GM23248 (cell line): Measurements from ENCODE around the gene TIFAB. TPM values are rescaled to one million over a fixed set of nuclear protein-coding genes. Genes with fewer than 3 reads are reported as not detected.

ENCODE experiments used
- DNase-seq: peaks from one replicate; pipeline ENCODE4 v3.0.0-alpha.2; 2015
- H2AFZ ChIP-seq: fragments of 200-600 bp; sonication (generic); 2 replicates; pipeline ENCODE4 v1.6.1; 2016; ENCODE audit warnings: antibody characterized with exemption
- H3F3A ChIP-seq: fragments of 200-600 bp; sonication (generic); 2 replicates; pipeline ENCODE4 v1.6.1; 2016; ENCODE audit warnings: mild to moderate bottlenecking, antibody characterized with exemption, mixed run types; ENCODE audit not compliant: insufficient read depth
- H3K27ac ChIP-seq: fragments of 200-600 bp; sonication (generic); 2 replicates; pipeline ENCODE4 v1.5.1; 2016; ENCODE audit warnings: mild to moderate bottlenecking
- H3K27me3 ChIP-seq: fragments of 200-600 bp; sonication (generic); replicated peaks from 2 replicates; pipeline ENCODE4 v1.6.1; 2016; ENCODE audit warnings: mild to moderate bottlenecking; ENCODE audit not compliant: insufficient read depth
- H3K36me3 ChIP-seq: fragments of 200-600 bp; sonication (generic); 2 replicates; pipeline ENCODE4 v1.6.1; 2016; ENCODE audit warnings: low read depth, mild to moderate bottlenecking
- H3K4me1 ChIP-seq: fragments of 200-600 bp; sonication (generic); 2 replicates; pipeline ENCODE4 v1.6.1; 2016; ENCODE audit warnings: mild to moderate bottlenecking; ENCODE audit not compliant: insufficient read depth
- H3K4me2 ChIP-seq: fragments of 200-600 bp; sonication (generic); one replicate; pipeline ENCODE4 v1.6.1; 2016; ENCODE audit warnings: mild to moderate bottlenecking; ENCODE audit not compliant: unreplicated experiment
- H3K4me3 ChIP-seq: fragments of 200-600 bp; sonication (generic); 2 replicates; pipeline ENCODE4 v1.5.1; 2016; ENCODE audit warnings: mild to moderate bottlenecking
- H3K79me2 ChIP-seq: fragments of 200-600 bp; sonication (generic); 2 replicates; pipeline ENCODE4 v1.6.1; 2016; ENCODE audit warnings: mild to moderate bottlenecking; ENCODE audit not compliant: insufficient read depth
- H3K9ac ChIP-seq: fragments of 200-600 bp; sonication (generic); 2 replicates; pipeline ENCODE4 v1.6.1; 2016; ENCODE audit warnings: mild to moderate bottlenecking
- H3K9me2 ChIP-seq: fragments of 200-600 bp; sonication (generic); 2 replicates; pipeline ENCODE4 v1.6.1; 2016; ENCODE audit warnings: mixed run types, mild to moderate bottlenecking, moderate library complexity; ENCODE audit not compliant: insufficient read depth
- H3K9me3 ChIP-seq: fragments of 200-600 bp; sonication (generic); one replicate; pipeline ENCODE4 v1.6.1; 2017; ENCODE audit warnings: low read depth
- H4K20me1 ChIP-seq: fragments of 200-600 bp; sonication (generic); 2 replicates; pipeline ENCODE4 v1.6.0; 2016; ENCODE audit not compliant: insufficient read depth
- EZH2 ChIP-seq: fragments of 200-600 bp; sonication (generic); IDR thresholded peaks from 2 replicates; pipeline ENCODE4 v1.6.1; 2018; ENCODE audit warnings: antibody characterized with exemption, mild to moderate bottlenecking; ENCODE audit not compliant: insufficient read depth, poor library complexity, severe bottlenecking
- EZH2phosphoT487 ChIP-seq: fragments of 200-600 bp; sonication (generic); IDR thresholded peaks from 2 replicates; pipeline ENCODE4 v1.6.1; 2018; ENCODE audit warnings: antibody characterized with exemption, moderate library complexity, mild to moderate bottlenecking, low read depth; ENCODE audit not compliant: insufficient read depth
- WGBS, 2 experiments: methylation state at CpG; one replicate each; pipeline ENCODE4 v1.1.6; 2015 to 2017; ENCODE audit warnings: low lambda C conversion rate in 2 of 2, low coverage in 1 of 2; ENCODE audit errors: missing lambda C conversion rate in 2 of 2; 5-methylcytosine and 5-hydroxymethylcytosine counted together
- in situ Hi-C: fragments of 300-500 bp; cut with MboI; formaldehyde crosslinking; loops from 2 replicates; pipeline ENCODE4 v1.15.0; 2020
- polyA plus RNA-seq: library from polyadenylated mRNA; unstranded; fragments of >200 nt; fragmentation: Nextera tagmentation; extraction: Ambion mirVana; gene quantifications from 2 replicates; pipeline ENCODE4 v1.2.1, GENCODE V29; 2016
- total RNA-seq: library from RNA; depleted of rRNA; stranded (reverse); fragments of >200 nt; shearing (Covaris generic); gene quantifications from 2 replicates; pipeline ENCODE4 v1.2.3, GENCODE V29; 2014

Gene TIFAB
- total and polyA plus RNA-seq, 2 experiments from 2014 or later, result not detected

- H3K27me3 ChIP-seq, result no peaks in the 10 kb centered on the region
- no peak overlapping the region for H2AFZ ChIP-seq
- peaks cover 18% of the 10 kb centered on the region for H3K4me1 ChIP-seq
- no peaks in the 10 kb centered on the region for H3F3A ChIP-seq
- TF ChIP-seq EZH2phosphoT487, result no peak
- no peak for TF ChIP-seq EZH2
- no peak overlapping the region for H3K27ac ChIP-seq
- no peaks in the 10 kb centered on the region for H3K9me2 ChIP-seq
- no peaks in the 10 kb centered on the region for H3K36me3 ChIP-seq
- no peak overlapping the region for H3K4me3 ChIP-seq
- no peaks in the 10 kb centered on the region for H4K20me1 ChIP-seq
- in situ Hi-C loops, result no loop called here
- H3K79me2 ChIP-seq, result no peaks in the 10 kb centered on the region
- no peak for DNase-seq
- no peaks in the 10 kb centered on the region for H3K9me3 ChIP-seq
- no peak overlapping the region for H3K4me2 ChIP-seq
- WGBS, 2 experiments, result 90% methylated on average over 3 of the region's 3 CpGs
- H3K9ac ChIP-seq, result no peak overlapping the region
Observed at GRCh38 chr5:135454946-135455345, 2.8 kb upstream of the TIFAB start.

GRCh38 chr5:135453613-135454012 is 1.5 kb upstream of the TIFAB start:
- H2AFZ ChIP-seq, result no peak overlapping the region
- no peak overlapping the region for H3K27ac ChIP-seq
- no peak overlapping the region for H3K4me3 ChIP-seq
- no peaks in the 10 kb centered on the region for H3F3A ChIP-seq
- no peaks in the 10 kb centered on the region for H4K20me1 ChIP-seq
- DNase-seq, result no peak
- WGBS, 2 experiments, result 78 to 79% methylated on average over 4 of the region's 4 CpGs
- no peaks in the 10 kb centered on the region for H3K9me2 ChIP-seq
- H3K4me2 ChIP-seq, result no peak overlapping the region
- in situ Hi-C loops, result no loop called here
- TF ChIP-seq EZH2 (no peak), EZH2phosphoT487 (no peak)
- H3K9ac ChIP-seq, result no peak overlapping the region
- no peaks in the 10 kb centered on the region for H3K9me3 ChIP-seq
- H3K4me1 ChIP-seq, result peaks cover 13% of the 10 kb centered on the region
- no peaks in the 10 kb centered on the region for H3K27me3 ChIP-seq
- H3K79me2 ChIP-seq, result no peaks in the 10 kb centered on the region
- H3K36me3 ChIP-seq, result no peaks in the 10 kb centered on the region

GRCh38 chr5:135451581-135452320 is 400 bp downstream of the TIFAB start:
- Histone ChIP-seq H3K4me3 (no peak overlapping the region), H3F3A (no peaks in the 10 kb centered on the region), H3K9me2 (no peaks in the 10 kb centered on the region), H3K27me3 (no peaks in the 10 kb centered on the region), H3K9ac (no peak overlapping the region), H3K36me3 (no peaks in the 10 kb centered on the region), H3K79me2 (no peaks in the 10 kb centered on the region), H2AFZ (no peak overlapping the region), H3K27ac (no peak overlapping the region), H3K4me1 (peaks cover 12% of the 10 kb centered on the region), H4K20me1 (no peaks in the 10 kb centered on the region), H3K4me2 (no peak overlapping the region), H3K9me3 (no peaks in the 10 kb centered on the region)
- no peak for DNase-seq
- in situ Hi-C loops, result no loop called here
- WGBS, 2 experiments, result 79 to 80% methylated on average over 17 of the region's 17 CpGs
- TF ChIP-seq EZH2phosphoT487 (no peak), EZH2 (no peak)

- H3K27ac ChIP-seq, result no peak overlapping the region
- no peaks in the 10 kb centered on the region for H3F3A ChIP-seq
- H2AFZ ChIP-seq, result no peak overlapping the region
- TF ChIP-seq EZH2phosphoT487 (no peak), EZH2 (no peak)
- H3K9ac ChIP-seq, result no peak overlapping the region
- H3K79me2 ChIP-seq, result no peaks in the 10 kb centered on the region
- no peaks in the 10 kb centered on the region for H3K27me3 ChIP-seq
- H3K9me3 ChIP-seq, result no peaks in the 10 kb centered on the region
- no peaks in the 10 kb centered on the region for H3K9me2 ChIP-seq
- H3K4me2 ChIP-seq, result no peak overlapping the region
- in situ Hi-C loops, result no loop called here
- no peaks in the 10 kb centered on the region for H3K36me3 ChIP-seq
- H3K4me3 ChIP-seq, result no peak overlapping the region
- no peak for DNase-seq
- peaks cover 5% of the 10 kb centered on the region; the same call in 1 of the 2 replicates for H3K4me1 ChIP-seq
- no peaks in the 10 kb centered on the region for H4K20me1 ChIP-seq
- WGBS, 2 experiments, result 85 to 89% methylated on average over 2 of the region's 2 CpGs
Observed at GRCh38 chr5:135450952-135451351, 1.2 kb downstream of the TIFAB start.

GRCh38 chr5:135450336-135450735 is 1.8 kb downstream of the TIFAB start:
- no peaks in the 10 kb centered on the region for H3F3A ChIP-seq
- in situ Hi-C loops, result no loop called here
- H3K79me2 ChIP-seq, result no peaks in the 10 kb centered on the region
- no peaks in the 10 kb centered on the region for H3K9me2 ChIP-seq
- no peak overlapping the region for H3K4me2 ChIP-seq
- H3K9me3 ChIP-seq, result no peaks in the 10 kb centered on the region
- WGBS, 2 experiments, result 77 to 90% methylated on average over 3 of the region's 3 CpGs
- TF ChIP-seq EZH2 (no peak), EZH2phosphoT487 (no peak)
- no peaks in the 10 kb centered on the region for H3K36me3 ChIP-seq
- no peak overlapping the region for H2AFZ ChIP-seq
- no peaks in the 10 kb centered on the region for H3K4me1 ChIP-seq
- DNase-seq, result no peak
- no peaks in the 10 kb centered on the region for H3K27me3 ChIP-seq
- H3K27ac ChIP-seq, result no peak overlapping the region
- no peaks in the 10 kb centered on the region for H4K20me1 ChIP-seq
- H3K9ac ChIP-seq, result no peak overlapping the region
- H3K4me3 ChIP-seq, result no peak overlapping the region
